ENCODE measurements around the gene TMC7.
"Not testable (repeated sequence)": the region's sequence is repeated elsewhere in the genome, so short reads cannot be mapped to it uniquely, and the experiment has no call there.

TMC7 gene

GRCh38 chr16:18996536-18996935 is 12.8 kb downstream of the TMC7 start:
- H3K27ac ChIP-seq = not testable (repeated sequence)

- H3K27ac ChIP-seq = not testable (repeated sequence)
These were observed 13.3 kb downstream of the TMC7 start for GRCh38 chr16:18997001-18997400.

GRCh38 chr16:18999045-18999393 is 15.3 kb downstream of the TMC7 start:
- H3K27ac ChIP-seq = no peak overlapping the region
- no peak for TF ChIP-seq ZFX (IDR thresholded peaks at IDR 0.05)
- TF ChIP-seq, protein P1, sequence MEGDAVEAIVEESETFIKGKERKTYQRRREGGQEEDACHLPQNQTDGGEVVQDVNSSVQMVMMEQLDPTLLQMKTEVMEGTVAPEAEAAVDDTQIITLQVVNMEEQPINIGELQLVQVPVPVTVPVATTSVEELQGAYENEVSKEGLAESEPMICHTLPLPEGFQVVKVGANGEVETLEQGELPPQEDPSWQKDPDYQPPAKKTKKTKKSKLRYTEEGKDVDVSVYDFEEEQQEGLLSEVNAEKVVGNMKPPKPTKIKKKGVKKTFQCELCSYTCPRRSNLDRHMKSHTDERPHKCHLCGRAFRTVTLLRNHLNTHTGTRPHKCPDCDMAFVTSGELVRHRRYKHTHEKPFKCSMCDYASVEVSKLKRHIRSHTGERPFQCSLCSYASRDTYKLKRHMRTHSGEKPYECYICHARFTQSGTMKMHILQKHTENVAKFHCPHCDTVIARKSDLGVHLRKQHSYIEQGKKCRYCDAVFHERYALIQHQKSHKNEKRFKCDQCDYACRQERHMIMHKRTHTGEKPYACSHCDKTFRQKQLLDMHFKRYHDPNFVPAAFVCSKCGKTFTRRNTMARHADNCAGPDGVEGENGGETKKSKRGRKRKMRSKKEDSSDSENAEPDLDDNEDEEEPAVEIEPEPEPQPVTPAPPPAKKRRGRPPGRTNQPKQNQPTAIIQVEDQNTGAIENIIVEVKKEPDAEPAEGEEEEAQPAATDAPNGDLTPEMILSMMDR (conservative IDR thresholded peaks at IDR 0.05) = no peak

DNA sequence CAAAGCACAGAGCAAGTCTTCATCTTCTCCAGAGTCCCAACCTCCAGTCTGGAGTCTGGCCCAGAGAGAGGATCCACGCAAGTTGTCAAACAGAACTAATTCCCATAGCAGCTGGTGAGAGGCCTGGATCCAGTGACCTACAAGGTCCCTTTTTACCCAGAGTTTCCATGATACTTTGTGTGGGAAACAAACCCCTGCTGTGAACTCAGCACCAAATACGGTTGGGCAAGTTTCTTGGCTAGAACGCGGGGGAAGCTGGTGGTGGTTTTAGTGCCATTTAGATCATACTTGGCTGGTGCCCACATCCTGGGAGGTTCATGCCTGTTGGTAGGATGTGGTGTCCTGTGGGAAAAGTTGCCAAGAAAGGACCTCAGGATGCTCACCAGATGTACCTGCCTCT is 18.1 kb downstream of the TMC7 start:
- TF ChIP-seq, protein P1 (conservative IDR thresholded peaks at IDR 0.05) = no peak
- no peak for TF ChIP-seq ZFX (IDR thresholded peaks at IDR 0.05)
- H3K27ac ChIP-seq = no peak overlapping the region

GRCh38 chr16:19003935-19004334 is 20.2 kb downstream of the TMC7 start:
- no peak for TF ChIP-seq ZFX (IDR thresholded peaks at IDR 0.05)
- TF ChIP-seq, protein P1 (conservative IDR thresholded peaks at IDR 0.05) = no peak
- H3K27ac ChIP-seq = no peak overlapping the region

DNA sequence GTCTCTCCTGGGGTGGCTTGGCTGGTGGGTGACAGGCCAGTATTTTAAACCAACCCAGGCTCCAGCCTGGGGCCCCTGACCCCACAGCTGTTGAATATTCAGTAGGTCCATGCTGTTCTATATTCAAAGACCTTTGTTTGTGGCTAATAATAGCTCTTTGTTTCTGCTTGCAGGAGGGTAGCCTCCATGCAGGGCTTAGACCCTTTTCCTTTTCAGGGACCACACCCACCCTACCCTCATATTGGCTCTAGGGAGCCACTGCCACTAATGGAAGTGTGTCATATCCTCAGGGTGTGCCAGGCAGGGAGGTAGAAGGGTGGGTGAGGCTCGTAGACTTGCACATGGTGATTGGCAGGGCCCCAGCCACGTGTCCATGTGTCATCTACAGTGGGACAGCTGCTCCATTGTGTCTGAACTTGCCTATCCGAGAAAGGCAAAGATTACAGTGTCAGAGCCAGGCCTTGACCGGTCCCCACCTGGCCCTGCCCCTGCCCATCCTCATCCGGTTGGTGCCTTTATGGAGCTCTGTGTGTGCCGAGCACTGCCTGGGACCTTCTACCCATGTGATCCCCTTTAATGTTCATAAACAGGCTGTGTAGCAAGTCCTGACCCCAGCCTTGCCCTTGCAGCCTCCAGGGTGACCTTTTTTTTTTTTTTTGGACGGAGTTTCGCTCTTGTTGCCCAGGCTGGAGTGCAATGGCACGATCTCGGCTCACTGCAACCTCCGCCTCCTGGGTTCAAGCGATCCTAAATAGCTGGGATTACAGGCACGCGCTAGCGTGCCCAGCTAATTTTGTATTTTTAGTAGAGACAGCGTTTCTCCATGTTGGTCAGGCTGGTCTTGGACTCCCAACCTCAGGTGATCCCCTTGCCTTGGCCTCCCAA is 22.1 kb downstream of the TMC7 start:
- TF ChIP-seq, protein P1 (conservative IDR thresholded peaks at IDR 0.05) = no peak
- no peak for TF ChIP-seq ZFX (IDR thresholded peaks at IDR 0.05)
- H3K27ac ChIP-seq = no peak overlapping the region

DNA sequence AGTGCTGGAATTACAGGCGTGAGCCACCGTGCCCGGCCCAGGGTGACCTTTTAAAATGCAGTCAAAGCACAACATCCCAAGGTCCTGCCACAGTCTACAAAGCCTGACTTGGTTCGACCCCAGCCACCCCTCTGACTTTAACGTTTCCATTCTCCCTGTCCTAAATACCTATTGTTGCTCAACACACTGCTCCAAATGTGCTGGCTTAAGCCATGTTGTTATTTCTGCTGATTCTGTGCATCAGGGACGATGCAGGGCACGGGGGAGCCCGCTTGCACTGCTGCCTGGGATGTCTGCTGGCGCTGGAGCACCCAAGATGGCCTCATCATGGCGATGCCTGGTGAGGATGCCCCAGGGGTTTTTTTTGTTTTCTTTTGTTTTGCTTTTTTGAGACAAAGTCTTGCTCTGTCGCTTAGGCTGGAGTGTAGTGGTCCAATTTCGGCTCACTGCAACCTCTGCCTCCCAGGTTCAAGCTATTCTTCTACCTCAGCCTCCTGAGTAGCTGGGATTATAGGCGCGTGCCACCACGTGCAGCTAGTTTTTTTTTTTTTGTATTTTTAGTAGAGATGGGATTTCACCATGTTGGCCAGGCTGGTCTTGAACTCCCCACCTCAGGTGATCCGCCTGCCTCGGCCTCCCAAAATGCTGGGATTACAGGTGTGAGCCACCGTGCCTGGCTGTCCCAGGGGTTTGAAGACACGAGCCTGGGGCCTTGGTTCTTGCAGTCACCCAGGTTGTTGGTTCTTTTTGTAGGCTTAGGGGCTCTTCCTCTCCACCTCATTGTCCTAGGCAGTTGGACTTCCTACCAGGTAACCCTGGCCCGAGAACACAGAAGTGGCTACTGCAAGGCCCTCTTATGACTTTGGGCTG is 22.9 kb downstream of the TMC7 start:
- no peak overlapping the region for H3K27ac ChIP-seq
- no peak for TF ChIP-seq ZFX (IDR thresholded peaks at IDR 0.05)
- TF ChIP-seq, protein P1 (conservative IDR thresholded peaks at IDR 0.05) = no peak
